ENCODE results near the gene MAP3K13.

The MAP3K13 gene

GRCh38 chr3:185353225-185353624 lies 9.7 kb upstream of the MAP3K13 start:
- no peak for TF ChIP-seq CTCF (IDR thresholded peaks at IDR 0.05; ENCODE audit: extremely low read depth, insufficient read depth, missing control alignments)
- DNase-seq (ENCODE audit: low spot score): no peak
- in situ Hi-C loops (cut with MboI; ENCODE audit: low pct_unique_long_range_greater_than_20kb, low sequenced_read_pairs, unreplicated experiment): no loop called here

GRCh38 chr3:185353823-185354614 lies 8.9 kb upstream of the MAP3K13 start:
- in situ Hi-C loops (cut with MboI; ENCODE audit: low pct_unique_long_range_greater_than_20kb, low sequenced_read_pairs, unreplicated experiment): no loop called here
- peak; percentile 73 for DNase-seq (ENCODE audit: low spot score)

DNA sequence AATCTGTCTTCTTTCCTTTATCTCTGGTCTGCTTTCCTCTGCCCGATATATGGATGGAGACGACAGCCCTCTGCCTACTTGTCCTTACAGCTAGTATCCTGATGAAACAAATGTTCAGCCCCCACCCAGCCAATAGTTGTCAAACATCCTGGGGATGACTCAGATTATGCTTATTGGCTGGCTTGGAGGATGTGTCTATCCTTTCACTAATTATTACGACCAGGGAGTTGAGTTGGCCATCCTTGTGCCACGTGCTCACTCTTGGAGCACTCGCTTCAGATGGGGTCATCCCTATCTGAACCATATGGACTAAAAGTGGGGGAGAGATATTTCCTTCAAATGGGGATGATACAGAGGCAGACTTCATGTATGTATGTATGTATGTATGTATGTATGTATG lies 6.4 kb upstream of the MAP3K13 start:
- in situ Hi-C loops (cut with MboI; ENCODE audit: low pct_unique_long_range_greater_than_20kb, low sequenced_read_pairs, unreplicated experiment): no loop called here
- no peak for TF ChIP-seq CTCF (IDR thresholded peaks at IDR 0.05; ENCODE audit: extremely low read depth, insufficient read depth, missing control alignments)
- no peak for DNase-seq (ENCODE audit: low spot score)

More at GRCh38 chr3:185353823-185354614, 8.9 kb upstream of the MAP3K13 start:
- peak; percentile 67 for TF ChIP-seq CTCF (IDR thresholded peaks at IDR 0.05; ENCODE audit: extremely low read depth, insufficient read depth, missing control alignments)

DNA sequence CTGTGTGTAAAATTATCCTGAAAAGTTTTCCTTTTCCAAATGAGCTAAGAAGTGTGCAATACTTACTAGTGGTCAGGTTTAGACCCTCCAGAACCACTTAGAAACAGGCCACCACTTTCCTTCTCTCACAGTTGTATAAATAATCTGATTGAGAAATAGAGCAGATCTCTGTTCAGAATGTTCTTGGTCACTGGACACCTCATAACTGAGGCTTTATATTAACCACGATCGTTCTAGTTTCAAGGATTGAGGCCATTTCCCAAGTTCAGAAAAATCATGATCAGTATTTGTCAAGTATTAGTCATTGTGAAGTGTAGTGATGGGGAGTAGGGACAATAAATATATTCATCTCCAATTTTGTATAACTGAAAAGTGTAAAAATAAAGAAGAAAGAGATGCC lies 1.0 kb upstream of the MAP3K13 start:
- DNase-seq (ENCODE audit: low spot score): no peak
- TF ChIP-seq CTCF (IDR thresholded peaks at IDR 0.05; ENCODE audit: extremely low read depth, insufficient read depth, missing control alignments): no peak

GRCh38 chr3:185363662-185364203 lies 797 bp downstream of the MAP3K13 start:
- in situ Hi-C loops (cut with MboI; ENCODE audit: low pct_unique_long_range_greater_than_20kb, low sequenced_read_pairs, unreplicated experiment): no loop called here
- no peak for TF ChIP-seq CTCF (IDR thresholded peaks at IDR 0.05; ENCODE audit: extremely low read depth, insufficient read depth, missing control alignments)
- no peak for DNase-seq (ENCODE audit: low spot score)

More for the DNA sequence above, 1.0 kb upstream of the MAP3K13 start:
- in situ Hi-C loops (cut with MboI; ENCODE audit: low pct_unique_long_range_greater_than_20kb, low sequenced_read_pairs, unreplicated experiment): no loop called here

DNA sequence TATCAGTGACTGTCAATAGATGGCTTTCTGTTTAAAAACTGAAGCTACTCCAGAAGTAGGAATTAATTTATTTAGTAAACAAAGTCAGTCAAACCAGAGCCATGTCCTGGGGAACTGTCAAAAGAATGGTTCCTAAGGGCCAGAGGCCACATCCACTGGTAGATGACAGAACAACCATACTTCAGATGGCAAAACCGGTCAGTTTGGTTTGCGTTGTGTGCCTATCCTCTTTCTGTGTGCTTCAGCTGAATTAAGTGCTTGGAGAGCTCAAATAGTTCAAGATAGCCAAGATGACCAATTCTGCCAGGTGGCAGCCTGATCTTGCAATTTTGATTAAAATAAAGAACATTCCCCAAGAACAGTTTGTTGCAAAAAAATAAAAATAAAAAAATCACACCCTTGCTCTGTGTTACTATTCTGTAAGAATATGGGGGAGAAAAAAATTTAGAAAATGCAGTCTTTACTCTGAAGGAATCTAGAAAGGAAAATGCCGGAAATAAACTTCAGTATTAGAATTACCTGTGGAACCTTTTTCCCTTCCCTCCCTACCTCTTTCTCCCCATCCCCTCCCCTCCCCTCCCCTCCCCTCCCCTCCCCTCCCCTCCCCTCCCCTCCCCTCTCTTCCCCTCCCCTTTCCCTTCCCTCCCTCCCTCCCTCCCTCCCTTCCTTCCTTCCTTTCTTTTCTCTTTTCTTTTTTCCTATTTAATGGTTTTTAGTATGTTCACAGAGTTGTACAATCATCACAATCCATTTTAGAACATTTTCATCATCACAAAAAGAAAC lies 2.5 kb downstream of the MAP3K13 start:
- in situ Hi-C loops (cut with MboI; ENCODE audit: low pct_unique_long_range_greater_than_20kb, low sequenced_read_pairs, unreplicated experiment): no loop called here
- TF ChIP-seq CTCF (IDR thresholded peaks at IDR 0.05; ENCODE audit: extremely low read depth, insufficient read depth, missing control alignments): no peak

More for the DNA sequence above, 2.5 kb downstream of the MAP3K13 start:
- DNase-seq (ENCODE audit: low spot score): no peak
